ENCODE measurements around the gene MAGI3.

GRCh38 chr1:113434874-113435175 lies 44.5 kb downstream of the MAGI3 start:
- TF ChIP-seq POLR2A (IDR thresholded peaks at IDR 0.05) (no peak), CTCF (IDR thresholded peaks at IDR 0.05) (no peak)
